HG02798 (cell line): ENCODE data around the gene INTS7.
"Not testable (repeated sequence)": the region's sequence is repeated elsewhere in the genome, so short reads cannot be mapped to it uniquely, and the experiment has no call there.

Experiments used
- ATAC-seq: cut with Tn5 transposase; IDR thresholded peaks from one replicate; pipeline ENCODE4 v1.9.1; 2021; ENCODE audit warnings: mild to moderate bottlenecking; ENCODE audit not compliant: unreplicated experiment, poor library complexity

The INTS7 gene

DNA sequence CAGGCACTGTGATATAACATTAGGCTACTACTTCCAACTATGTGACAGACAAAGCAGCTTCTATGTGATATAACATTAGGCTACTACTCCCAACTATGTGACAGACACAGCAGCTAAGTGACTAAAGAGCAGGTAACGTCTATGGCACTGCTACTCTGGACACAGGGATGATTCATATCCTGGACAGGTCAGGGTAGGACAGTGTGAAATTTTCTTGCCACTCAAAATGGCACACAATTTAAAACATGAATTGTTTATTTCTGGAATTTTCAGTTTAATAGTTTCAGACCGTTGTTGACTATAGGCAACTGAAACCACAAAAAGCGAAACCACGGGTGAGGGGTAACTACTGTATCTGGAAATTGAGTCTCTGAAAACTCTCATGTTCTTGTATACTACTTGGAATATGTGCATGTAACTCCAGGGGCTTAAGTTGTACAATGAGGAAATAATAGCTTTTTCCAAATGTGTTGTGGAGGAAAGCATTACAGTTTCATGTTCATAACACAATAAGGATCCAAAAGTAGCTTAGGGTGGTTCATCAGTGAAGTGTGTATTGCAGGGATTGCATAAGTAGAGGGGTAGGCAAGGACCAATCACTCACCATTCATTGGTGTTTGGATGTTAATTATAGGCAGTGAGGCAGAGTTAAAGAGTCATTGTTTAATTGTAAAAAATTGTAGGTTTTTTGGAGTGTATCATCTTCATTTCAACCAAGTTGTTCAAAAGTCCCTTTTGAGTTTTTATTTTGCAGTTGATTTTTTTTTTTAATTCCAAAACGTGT lies 5.5 kb upstream of the INTS7 start:
- no peak for ATAC-seq

DNA sequence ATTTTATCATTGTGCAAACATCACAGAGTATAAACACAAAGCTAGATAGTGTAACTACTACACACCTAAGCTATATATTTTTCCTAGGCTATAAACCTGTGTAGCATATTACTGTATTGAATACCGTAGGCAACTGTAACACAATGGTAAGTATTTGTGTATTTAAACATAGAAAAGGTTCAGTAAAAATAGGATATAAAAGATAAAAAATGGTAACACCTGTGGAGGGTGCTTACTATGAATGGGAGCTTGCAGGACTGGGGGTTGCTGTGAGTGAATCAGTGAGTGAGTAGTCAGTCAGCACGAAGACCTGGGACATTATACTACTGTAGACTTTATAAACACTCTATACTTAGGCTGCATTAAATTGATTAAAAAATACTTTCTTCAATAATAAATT lies 4.3 kb upstream of the INTS7 start:
- no peak for ATAC-seq

DNA sequence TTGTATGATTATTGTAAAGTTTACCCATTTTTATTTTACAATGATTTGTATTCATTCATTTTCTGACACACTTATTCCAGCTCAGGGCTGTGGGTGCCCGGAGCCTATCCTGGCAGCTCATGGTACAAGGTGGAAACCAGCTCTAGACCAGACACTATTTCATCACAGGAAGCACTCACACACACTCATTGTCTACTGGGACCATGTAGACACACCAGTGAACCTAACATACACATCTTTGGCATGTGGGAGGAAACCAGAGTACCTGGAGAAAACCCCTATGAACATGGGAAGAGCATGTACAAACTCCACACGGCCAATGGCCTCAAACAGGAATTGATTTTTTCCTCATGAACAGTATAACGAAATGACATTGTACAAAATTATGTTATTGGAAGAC lies 2.5 kb upstream of the INTS7 start:
- no peak for ATAC-seq

- peak; percentile 22 for ATAC-seq
Measured at GRCh38 chr1:212035835-212036605, 663 bp upstream of the INTS7 start.

DNA sequence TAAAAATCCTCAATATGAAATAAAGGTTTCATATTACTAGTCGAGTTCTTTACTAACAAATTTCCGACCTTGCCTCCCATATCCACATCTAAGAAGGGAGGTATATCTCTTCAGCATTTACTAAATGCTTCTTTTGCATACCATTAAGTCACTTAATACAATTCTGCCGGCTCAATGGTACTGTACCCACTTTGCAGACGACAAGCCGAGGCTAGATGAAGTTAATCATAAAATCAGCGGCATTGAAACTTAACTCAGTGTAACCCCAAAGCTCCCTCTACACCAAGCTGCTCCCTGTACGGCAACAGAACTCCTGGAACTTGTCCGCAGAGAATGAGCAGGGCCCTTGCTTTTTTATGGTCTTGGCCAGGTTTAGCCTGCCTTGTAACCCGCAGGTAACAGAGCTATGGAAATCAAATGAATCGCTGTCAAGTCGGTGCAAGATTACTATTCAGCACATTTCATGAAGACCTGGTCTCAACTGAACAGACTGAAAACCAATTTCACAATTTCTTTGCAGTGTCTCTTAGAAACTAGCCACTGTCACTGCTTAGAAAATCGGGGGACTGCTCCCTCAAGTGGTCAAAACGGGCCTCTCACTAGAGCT lies 738 bp downstream of the INTS7 start:
- peak; percentile 2 for ATAC-seq

GRCh38 chr1:212030936-212031528 lies 4.3 kb downstream of the INTS7 start:
- ATAC-seq, result no peak

- ATAC-seq, result not testable (repeated sequence)
Measured at GRCh38 chr1:212027727-212028126, 7.6 kb downstream of the INTS7 start.

GRCh38 chr1:212024469-212025149 lies 10.7 kb downstream of the INTS7 start:
- no peak for ATAC-seq

DNA sequence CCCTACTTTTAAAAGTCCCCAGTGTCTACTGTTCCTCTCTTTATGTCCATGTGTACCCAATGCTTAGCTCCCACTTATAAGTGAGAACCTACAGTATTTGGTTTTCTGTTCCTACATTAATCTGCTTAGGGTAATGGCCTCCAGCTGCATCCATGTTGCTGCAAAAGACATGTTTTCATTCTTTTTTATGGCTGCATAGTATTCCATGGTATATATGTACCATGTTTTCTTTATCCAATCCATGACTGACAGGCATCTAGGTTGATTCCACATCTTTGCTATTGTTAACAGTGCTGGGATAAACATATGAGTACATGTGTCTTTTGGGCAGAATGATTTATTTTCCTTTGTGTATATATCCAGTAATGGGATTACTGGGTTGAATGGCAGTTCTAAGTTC lies 12.4 kb downstream of the INTS7 start:
- not testable (repeated sequence) for ATAC-seq

GRCh38 chr1:212021563-212021962 lies 13.8 kb downstream of the INTS7 start:
- no peak for ATAC-seq

DNA sequence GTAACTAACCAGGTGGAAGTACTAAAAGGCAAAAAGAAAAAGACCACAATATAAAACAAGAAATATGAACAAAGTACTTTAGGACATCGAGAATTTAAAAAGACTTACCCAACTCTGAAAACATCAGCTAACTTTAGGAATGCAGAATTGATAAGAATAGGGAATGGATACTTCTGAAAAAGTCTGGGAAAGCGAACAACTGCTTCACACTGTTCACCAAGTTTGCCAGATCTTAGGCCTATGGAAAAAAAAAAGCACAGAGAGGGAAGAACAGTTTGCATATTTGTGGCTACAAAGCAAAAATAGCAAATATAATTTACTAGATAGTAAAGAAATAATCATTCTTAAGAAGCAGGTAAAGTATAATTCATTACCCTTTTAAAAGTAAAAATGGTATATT lies 14.4 kb downstream of the INTS7 start:
- ATAC-seq, result no peak

GRCh38 chr1:212013672-212014071 lies 21.7 kb downstream of the INTS7 start:
- ATAC-seq, result no peak

DNA sequence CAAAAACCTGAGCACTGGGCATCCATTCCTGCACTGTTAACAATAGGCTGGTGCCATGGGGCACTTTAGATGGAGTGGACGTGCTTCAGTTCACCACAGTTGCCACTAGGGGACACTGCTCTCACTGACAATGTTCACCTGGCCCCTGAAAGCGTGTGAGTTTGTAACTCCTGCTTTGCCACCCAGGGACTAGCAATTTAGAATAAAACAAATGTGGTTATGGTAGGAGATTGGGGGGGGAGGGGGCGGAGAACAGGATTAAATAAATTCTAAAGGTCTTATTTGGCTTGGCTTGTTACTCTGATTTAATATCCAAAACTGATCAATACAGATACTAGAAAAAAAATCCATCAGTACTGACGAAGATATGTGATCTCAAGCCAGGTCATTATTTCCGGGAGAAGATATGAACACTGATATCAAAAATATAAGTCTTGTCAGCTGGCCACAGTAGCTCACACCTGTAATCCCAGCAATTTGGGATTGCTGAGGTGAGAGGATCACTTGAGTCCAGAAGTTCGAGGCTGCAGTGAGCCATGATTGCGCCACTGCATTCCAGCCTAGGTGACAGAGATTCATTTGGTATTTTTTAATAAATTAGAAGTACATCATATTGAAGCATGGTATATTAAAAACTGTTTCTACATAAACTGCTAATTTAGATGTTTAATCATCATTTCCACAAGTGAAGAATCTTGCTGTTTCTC lies 23.2 kb downstream of the INTS7 start:
- peak; percentile 98 for ATAC-seq

- ATAC-seq, result no peak
Measured at GRCh38 chr1:212010004-212010403, 25.4 kb downstream of the INTS7 start.

- no peak for ATAC-seq
Measured at GRCh38 chr1:212009561-212009960, 25.8 kb downstream of the INTS7 start.

GRCh38 chr1:212007886-212008285 lies 27.5 kb downstream of the INTS7 start:
- no peak for ATAC-seq

DNA sequence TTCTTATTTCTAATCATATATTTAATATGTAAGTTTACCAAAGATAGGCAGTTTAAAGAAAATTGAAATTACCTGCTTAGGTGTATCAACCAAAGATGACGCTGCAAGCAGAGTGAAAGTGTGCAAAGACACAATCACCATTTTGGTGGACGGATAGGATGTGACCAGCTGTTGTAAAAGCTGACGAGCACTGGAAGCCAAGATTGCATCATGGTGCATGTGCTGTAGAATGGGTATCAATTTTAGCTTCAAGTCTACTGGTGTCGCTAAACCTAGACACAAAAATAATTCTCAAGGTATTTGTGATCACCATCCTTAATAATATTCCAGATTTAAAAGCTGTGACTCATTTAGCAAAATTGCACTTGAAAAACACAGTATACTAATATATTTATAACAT lies 28.2 kb downstream of the INTS7 start:
- ATAC-seq, result no peak

DNA sequence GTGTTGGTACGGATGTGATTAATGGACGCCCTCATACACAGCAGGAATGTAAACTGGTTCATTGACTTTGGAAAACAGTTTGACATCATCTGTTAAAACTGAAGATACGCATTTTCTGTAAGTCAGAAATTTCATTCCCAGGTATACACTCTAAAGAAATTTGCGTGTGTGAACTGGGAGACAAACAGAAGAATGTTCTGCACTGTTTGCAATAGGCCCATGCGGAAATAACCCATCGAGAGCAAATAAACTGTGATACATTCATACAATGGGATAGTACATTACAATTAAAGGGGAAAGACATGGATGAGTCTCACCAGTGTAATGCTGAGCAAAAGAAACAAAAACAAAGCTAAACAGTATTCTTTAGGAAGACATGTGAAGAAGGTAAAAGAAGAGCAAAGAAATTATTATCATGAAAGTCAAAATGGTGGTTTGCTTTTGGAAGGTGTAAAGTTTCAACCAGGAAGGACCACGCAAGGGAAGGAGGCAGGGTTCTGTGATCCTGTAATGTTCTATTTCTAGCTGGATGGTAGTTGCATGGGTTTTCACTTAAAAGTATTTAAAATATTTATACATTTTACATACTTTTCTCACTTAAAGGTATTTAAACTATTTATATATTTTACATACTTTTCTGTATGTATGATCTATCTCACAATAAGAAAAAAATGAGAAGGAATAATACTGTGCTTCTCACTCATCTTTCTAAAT lies 30.3 kb downstream of the INTS7 start:
- no peak for ATAC-seq

DNA sequence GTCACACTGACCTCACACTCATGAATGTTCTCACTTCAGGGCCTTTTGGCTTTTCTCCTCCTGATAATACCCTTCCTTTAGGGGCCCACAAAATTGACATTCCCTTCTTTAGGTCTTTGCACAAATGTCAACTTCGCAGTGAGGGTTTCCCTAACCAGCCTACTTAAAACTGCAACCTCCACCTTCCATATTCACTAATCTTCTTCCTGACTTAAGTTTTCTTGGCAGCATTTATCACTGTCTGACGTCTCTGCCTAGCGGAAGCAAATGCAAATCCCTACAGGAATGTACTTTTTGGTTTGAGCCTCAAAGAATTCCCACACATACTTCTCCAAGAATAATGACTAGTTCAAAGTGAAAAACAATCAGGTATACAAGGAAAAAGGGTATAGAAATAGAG lies 32.8 kb downstream of the INTS7 start:
- no peak for ATAC-seq
